SK-N-DZ (cell line): ENCODE measurements around the gene HORMAD1. TPM values are rescaled to one million over a fixed set of nuclear protein-coding genes. Genes with fewer than 3 reads are reported as not detected.
"Not testable (repeated sequence)": the region's sequence is repeated elsewhere in the genome, so short reads cannot be mapped to it uniquely, and the experiment has no call there.

Experiments used
- DNase-seq: peaks from one replicate; pipeline ENCODE4 v3.0.0-alpha.2; 2015; ENCODE audit warnings: low spot score
- polyA plus RNA-seq, 2 experiments: library from polyadenylated mRNA; depleted of rRNA; stranded (reverse); fragments of >200 nt; gene quantifications; 2 replicates each; pipeline ENCODE4 v1.2.3, GENCODE V29; 2014

The HORMAD1 gene
- not detected in 2 replicates for polyA plus RNA-seq (2014; cell fraction: cytosol; rRNA removed)
- polyA plus RNA-seq (2014; cell fraction: nucleus; rRNA removed): not detected in 2 replicates

- DNase-seq: no peak
These were observed at the start of gene HORMAD1 for GRCh38 chr1:150720703-150721102. Gene HORMAD1, minus strand, starts transcription at chr1:150720895. Its CDS starts 1,390 bp downstream, at chr1:150719505.

DNA sequence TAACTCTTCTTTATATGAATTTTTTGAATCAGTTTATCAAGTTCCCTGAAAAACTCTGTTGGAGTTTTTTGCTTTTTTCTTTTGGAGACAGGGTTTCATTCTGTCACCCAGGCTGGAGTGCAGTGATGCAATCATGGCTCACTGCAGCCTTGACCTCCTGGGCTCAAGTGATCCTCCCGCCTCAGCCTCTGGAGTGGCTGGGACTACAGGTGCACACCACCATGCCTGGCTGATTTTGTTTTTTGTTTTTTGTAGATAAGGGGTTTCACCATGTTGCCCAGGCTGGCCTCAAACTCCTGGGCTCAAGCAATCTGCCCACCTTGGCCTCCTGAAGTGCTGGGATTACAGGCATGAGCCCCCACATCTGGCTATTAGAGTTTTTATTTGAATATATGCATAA is 47.0 kb upstream of the HORMAD1 start:
- not testable (repeated sequence) for DNase-seq

GRCh38 chr1:150765977-150766301 is 45.2 kb upstream of the HORMAD1 start:
- DNase-seq: not testable (repeated sequence)

DNA sequence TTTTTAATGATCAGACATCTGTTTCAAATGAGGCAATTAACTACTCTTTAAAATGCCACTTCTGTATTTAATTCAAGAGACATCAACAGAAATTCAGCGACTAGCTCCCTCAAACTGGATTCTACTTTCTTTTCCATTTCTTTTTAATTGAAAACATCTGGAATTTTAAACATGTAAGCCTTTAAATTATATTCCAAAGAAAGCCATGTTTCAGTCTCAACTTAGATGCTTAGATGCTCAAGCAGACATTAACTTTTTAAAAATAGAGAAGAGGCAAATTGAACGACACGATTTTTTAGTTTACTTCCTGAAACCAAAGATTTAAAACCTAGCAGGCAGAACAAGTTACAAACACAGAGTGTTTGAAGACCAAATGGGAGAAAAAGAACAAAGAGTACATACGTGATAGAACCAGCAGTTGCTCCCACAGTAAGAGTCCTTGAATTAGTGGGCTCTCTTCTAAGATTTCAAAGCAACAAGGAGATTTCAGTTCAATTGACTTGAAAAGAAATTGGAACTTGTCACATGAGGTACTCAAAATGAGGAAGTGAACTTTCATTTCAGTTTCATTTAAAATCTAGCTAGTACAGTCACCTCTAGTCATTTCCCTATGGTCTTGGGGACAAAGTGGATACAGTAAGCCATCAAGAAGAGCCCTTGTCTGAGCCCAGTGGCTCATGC is 44.7 kb upstream of the HORMAD1 start, which contains the start of gene CTSS:
CTSS (minus strand) TSS at position 483 of the 681 bp plus-strand sequence. CDS start 1,015 bp downstream, outside the sequence.
- peak; percentile 35 for DNase-seq

DNA sequence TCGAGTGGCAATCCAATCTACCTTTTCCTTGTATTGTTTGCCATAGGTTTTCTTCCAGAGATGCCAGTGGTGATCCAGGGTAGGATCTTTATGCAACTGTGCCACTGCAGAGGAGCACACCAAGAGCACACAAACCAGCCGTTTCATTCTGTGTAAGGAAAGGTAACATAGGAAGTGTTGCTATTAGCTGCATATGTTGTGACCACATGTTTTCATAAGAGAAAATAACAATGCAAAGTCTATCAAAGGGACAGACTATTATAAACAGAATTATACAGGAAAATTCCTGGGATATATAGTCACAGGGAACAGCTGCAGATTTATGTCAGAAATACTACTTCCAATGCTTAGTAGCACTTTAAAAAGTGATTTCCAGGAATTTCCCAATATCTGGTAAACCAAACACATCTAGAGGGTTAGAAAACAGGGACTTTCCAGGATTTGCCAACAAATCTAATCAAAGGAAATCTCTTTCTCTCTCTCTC is 44.0 kb upstream of the HORMAD1 start:
- no peak for DNase-seq

DNA sequence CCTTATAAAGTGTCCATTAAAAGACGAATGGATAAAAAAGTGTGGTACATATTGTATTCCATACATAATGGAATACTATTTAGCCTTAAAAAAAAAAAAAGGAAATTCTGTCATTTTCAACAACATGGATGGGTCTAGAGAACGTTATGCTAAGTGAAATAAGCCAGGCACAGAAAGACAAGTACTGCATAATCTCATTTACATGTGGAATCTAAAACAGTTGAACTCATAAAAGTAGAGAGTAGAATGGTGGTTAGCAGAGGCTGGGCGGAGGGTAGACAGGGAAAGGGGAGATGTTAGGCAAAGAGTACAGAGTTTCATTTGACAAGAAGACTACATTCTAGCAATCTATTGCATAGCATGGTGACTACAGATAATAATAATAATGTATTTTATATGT is 42.3 kb upstream of the HORMAD1 start:
- DNase-seq: peak; percentile 24

DNA sequence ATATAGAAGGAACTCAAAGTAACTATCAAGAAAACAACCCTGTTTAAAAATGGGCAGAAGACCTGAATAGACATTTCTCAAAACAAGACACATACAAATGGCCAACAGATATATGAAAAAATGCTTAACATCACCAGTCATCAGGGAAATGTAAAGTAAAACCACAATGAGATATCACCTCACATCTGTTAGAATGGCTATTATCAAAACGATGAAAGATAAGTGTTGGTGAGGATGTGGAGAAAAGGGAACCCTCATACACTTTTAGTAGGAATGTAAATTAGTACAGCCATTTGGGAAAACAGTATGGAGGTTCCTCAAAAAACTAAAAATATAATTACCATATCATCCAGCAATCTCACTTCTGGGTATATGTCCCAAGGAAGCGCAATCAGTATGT is 41.9 kb upstream of the HORMAD1 start:
- no peak for DNase-seq

GRCh38 chr1:150761801-150762200 is 41.1 kb upstream of the HORMAD1 start:
- DNase-seq: no peak

GRCh38 chr1:150760013-150760412 is 39.3 kb upstream of the HORMAD1 start:
- no peak for DNase-seq

DNA sequence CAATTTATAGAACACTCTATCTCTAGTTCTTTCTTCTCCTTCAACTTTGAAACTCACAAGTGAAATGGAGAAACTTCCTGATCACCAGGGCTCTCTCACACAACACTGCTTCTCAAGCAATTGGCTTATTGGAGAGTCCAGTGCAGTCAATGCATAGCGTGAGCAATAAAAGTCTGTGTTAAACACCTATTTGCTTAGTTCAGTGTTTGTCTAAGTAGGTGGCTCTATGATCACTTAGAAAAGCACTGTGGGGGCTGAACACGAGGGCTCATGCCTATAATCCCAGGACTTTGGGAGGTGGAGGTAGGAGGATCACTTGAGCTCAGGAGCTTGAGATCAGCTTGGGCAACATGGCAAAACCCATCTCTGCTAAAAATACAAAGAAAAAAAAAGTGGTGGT is 32.7 kb upstream of the HORMAD1 start:
- DNase-seq: no peak

GRCh38 chr1:150751443-150751842 is 30.7 kb upstream of the HORMAD1 start:
- no peak for DNase-seq

- no peak for DNase-seq
These were observed 29.1 kb upstream of the HORMAD1 start for GRCh38 chr1:150749720-150750311.

DNA sequence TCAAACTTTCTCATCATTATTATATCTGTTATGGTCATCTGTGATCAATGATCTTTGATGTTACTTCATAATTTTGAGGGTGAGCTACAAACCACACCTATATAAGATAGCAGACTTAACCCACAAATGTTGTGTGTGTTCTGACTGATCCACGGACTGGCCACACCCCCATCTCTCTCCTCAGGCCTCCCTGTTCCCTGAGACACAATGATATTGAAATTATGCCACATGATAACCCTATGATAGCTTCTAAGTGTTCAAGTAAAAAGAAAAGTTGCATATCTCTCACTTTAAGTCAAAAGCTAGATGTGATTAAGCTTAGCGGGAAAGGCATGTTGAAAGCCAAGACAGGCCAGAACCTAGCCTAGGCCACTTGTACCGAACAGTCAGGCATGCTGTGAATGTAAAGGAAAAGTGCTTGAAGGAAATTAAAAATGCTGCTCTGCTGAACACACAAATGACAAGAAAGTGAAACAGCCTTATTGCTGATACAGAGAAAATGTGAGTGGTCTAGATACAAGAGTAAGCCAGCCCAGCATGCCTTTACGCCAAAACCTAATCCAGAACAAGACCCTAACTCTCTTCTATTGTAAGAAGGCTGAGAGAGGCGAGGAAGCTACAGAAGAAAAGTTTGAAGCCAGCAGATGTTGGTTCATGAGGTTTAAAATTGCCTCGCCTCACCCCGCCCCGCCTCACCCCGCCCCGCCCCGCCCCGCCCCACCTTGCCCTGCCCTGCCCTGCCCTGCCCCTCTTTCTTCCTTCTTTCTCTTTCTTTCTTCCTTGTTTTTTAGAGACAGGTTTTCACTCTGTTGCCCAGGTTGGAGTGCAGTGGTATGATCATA is 28.4 kb upstream of the HORMAD1 start:
- DNase-seq: no peak

DNA sequence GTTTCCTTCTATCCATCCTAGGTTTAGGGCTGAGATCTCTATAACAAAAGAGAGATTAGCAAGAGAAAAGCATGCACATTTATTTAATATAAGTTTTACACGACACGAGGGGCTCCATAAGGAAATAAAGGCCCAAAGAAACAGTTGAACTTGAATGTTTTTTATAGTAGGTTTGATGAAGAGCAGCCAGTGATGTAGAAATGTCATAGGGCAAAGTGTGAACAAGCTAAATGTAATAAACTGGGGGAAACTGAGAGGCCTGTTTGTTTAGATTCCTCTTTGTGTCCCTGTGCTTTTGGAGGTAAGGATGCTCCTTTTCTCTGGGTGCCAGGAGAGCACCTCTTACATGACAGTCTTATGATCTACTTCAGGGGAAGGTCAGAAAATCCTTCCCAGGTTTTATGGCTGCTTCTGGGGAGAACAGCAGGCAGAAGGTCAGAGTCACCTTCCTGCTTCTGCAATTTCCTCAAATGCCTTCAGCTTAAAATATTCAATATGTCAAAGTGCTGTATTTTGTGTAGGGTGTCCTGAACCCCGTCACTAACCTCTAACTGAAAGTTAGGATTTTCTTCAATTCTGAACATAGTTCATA is 9.5 kb upstream of the HORMAD1 start:
- no peak for DNase-seq

DNA sequence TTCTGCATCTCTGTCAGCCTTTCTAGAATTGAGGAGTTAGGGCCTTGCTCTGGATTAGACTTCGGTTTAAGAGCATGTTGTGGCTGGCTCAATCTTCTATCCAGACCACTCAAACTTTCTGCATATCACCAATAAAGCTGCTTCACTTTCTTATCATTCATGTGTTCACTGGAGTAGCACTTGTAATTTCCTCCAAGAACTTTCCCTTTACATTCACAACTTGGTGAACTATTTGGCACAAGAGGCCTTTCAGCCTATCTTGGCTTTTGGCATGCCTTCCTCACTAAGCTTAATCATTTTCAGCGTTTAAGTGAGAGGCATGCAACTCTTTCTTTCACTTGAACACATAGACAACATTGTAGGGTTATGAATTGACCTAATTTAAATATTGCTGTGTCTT is 3.6 kb upstream of the HORMAD1 start:
- DNase-seq: no peak

DNA sequence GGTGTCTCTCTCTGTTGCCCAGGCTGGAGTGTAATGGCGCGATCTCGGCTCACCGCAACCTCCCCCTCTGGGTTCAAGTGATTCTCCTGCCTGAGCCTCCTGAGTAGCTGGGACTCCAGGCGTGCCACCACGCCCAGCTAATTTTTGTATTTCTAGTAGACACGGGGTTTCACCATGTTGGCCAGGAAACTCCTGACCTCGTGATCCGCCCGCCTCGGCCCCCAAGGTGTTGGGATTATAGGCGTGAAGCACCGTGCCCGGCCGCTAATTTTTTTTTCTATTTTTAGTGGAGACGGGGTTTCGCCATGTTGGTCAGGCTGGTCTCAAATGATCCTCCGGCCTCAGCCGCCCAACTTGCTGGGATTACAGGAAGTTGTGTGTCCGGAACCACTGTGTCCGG is 597 bp downstream of the HORMAD1 start:
- no peak for DNase-seq

- no peak for DNase-seq
These were observed 2.3 kb downstream of the HORMAD1 start for GRCh38 chr1:150718225-150718891.

GRCh38 chr1:150709031-150709430 is 11.7 kb downstream of the HORMAD1 start:
- not testable (repeated sequence) for DNase-seq

DNA sequence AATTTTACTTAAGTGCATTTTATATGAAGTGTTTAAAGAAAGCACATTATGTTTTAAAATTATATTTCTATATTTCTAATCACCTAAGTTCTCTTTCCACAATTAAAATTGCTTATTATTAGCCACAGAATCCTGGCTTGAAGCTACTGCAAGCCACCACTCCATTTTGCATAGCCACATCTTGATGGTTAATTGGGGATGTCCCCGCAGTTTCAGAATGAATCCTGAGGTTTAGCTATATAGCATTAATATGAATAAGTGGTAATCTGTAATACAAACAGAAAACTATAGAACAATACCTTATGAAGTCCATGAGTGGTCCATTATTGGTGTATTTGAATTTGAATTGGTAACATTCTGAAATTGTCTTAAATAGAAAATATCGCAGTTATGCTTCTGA is 12.1 kb downstream of the HORMAD1 start:
- no peak for DNase-seq

GRCh38 chr1:150706091-150706490 is 14.6 kb downstream of the HORMAD1 start:
- DNase-seq: no peak

- DNase-seq: no peak
These were observed 17.3 kb downstream of the HORMAD1 start for GRCh38 chr1:150703427-150703826.
